DLD1 (cell line): Measurements from ENCODE around the gene PHTF2.

Experiments used
- in situ Hi-C: cut with HindIII; loops from 2 replicates; pipeline ENCODE4 v1.10.0; 2017; ENCODE audit warnings: low sequenced_read_pairs

PHTF2 gene

GRCh38 chr7:77791956-77792355 is 6.6 kb upstream of the PHTF2 start:
- in situ Hi-C loops: no loop called here

- in situ Hi-C loops: no loop called here
Observed at GRCh38 chr7:77794000-77794399, 4.6 kb upstream of the PHTF2 start.

GRCh38 chr7:77796109-77796508 is 2.5 kb upstream of the PHTF2 start:
- in situ Hi-C loops: no loop called here

GRCh38 chr7:77796960-77797359 is 1.6 kb upstream of the PHTF2 start:
- in situ Hi-C loops: no loop called here

- in situ Hi-C loops: no loop called here
Observed at GRCh38 chr7:77797734-77798393, 709 bp upstream of the PHTF2 start.

GRCh38 chr7:77799078-77799964 is 748 bp downstream of the PHTF2 start:
- in situ Hi-C loops: no loop called here

- in situ Hi-C loops: no loop called here
Observed at GRCh38 chr7:77800158-77800557, 1.6 kb downstream of the PHTF2 start.

- in situ Hi-C loops: no loop called here
Observed at GRCh38 chr7:77800730-77801129, 2.2 kb downstream of the PHTF2 start.

GRCh38 chr7:77802557-77803405 is 4.2 kb downstream of the PHTF2 start:
- in situ Hi-C loops: no loop called here

- in situ Hi-C loops: no loop called here
Observed at GRCh38 chr7:77806425-77806824, 7.9 kb downstream of the PHTF2 start.

GRCh38 chr7:77808517-77808916 is 9.9 kb downstream of the PHTF2 start:
- in situ Hi-C loops: no loop called here

- in situ Hi-C loops: no loop called here
Observed at GRCh38 chr7:77811516-77812289, 13.1 kb downstream of the PHTF2 start.

- in situ Hi-C loops: no loop called here
Observed at GRCh38 chr7:77812290-77812685, 13.7 kb downstream of the PHTF2 start.

- in situ Hi-C loops: no loop called here
Observed at GRCh38 chr7:77813180-77813579, 14.6 kb downstream of the PHTF2 start.

- in situ Hi-C loops: no loop called here
Observed at GRCh38 chr7:77819021-77819420, 20.4 kb downstream of the PHTF2 start.

- in situ Hi-C loops: no loop called here
Observed at GRCh38 chr7:77820967-77821366, 22.4 kb downstream of the PHTF2 start.

- in situ Hi-C loops: no loop called here
Observed at GRCh38 chr7:77822269-77822668, 23.7 kb downstream of the PHTF2 start.

- in situ Hi-C loops: no loop called here
Observed at GRCh38 chr7:77823787-77824186, 25.2 kb downstream of the PHTF2 start.

GRCh38 chr7:77824636-77825035 is 26.1 kb downstream of the PHTF2 start:
- in situ Hi-C loops: no loop called here

GRCh38 chr7:77825131-77825530 is 26.6 kb downstream of the PHTF2 start:
- in situ Hi-C loops: no loop called here

GRCh38 chr7:77826300-77826699 is 27.7 kb downstream of the PHTF2 start:
- in situ Hi-C loops: no loop called here
